ENCODE results near the gene SLC30A3.

DNA sequence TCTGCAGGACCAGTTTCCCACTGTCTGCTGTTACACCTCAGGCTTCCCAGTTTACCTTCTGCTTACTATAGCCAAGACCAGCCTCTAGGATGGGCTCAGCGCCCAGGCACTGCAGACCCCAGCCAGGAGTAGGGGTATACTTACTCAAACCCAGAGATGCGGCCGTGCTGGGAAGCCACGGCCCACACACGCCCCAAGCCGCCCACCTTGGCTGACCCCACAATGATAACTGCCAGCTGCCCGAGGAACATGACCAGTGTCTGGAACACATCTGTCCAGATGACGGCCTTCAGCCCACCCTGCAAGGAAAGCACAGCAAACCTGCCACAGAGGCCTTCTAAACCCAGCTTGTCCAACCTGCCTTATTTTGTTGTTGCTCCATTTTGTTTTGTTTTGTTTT lies 57.6 kb downstream of the SLC30A3 start:
- TF ChIP-seq, protein P1, sequence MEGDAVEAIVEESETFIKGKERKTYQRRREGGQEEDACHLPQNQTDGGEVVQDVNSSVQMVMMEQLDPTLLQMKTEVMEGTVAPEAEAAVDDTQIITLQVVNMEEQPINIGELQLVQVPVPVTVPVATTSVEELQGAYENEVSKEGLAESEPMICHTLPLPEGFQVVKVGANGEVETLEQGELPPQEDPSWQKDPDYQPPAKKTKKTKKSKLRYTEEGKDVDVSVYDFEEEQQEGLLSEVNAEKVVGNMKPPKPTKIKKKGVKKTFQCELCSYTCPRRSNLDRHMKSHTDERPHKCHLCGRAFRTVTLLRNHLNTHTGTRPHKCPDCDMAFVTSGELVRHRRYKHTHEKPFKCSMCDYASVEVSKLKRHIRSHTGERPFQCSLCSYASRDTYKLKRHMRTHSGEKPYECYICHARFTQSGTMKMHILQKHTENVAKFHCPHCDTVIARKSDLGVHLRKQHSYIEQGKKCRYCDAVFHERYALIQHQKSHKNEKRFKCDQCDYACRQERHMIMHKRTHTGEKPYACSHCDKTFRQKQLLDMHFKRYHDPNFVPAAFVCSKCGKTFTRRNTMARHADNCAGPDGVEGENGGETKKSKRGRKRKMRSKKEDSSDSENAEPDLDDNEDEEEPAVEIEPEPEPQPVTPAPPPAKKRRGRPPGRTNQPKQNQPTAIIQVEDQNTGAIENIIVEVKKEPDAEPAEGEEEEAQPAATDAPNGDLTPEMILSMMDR (conservative IDR thresholded peaks at IDR 0.05; ENCODE audit: low read depth, low read length), result no peak
- no peak for TF ChIP-seq EZH2 (IDR thresholded peaks at IDR 0.05; ENCODE audit: borderline replicate concordance, low read depth, low read length, poor library complexity, severe bottlenecking)

Measured in A673 (cell line).